Measurements from ENCODE around the gene TTC14.
"Not testable (repeated sequence)": the region's sequence is repeated elsewhere in the genome, so short reads cannot be mapped to it uniquely, and the experiment has no call there.

TTC14 gene

GRCh38 chr3:180601688-180602666, at the start of gene TTC14:
TSS of gene TTC14 (plus strand) at chr3:180602163. CDS start at chr3:180602262, 99 bp downstream.
- peak; percentile 96 for DNase-seq (ENCODE audit: low read depth)

GRCh38 chr3:180563406-180563805, 38.6 kb upstream of the TTC14 start:
- DNase-seq (ENCODE audit: low read depth), result no peak

DNA sequence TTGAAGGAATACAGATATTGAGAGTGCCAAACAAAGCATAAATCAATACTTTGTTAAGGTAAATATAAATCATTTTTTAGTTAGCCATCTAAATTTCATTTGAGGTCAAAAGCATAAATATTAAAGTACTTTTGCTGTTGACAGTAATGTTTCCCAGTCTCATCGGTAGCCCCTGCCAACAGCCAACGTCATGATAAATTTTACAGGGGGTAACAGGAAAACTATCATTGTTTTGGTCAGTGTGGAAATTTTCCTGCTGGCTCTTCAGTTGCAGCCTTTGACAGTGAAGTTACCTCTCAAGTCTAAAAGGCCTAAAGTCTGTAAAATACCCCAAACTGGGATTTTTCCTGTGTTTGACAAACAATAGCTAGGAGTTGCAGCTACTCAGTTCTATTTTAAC, 37.3 kb upstream of the TTC14 start:
- DNase-seq (ENCODE audit: low read depth), result no peak

GRCh38 chr3:180570238-180570637, 31.7 kb upstream of the TTC14 start:
- DNase-seq (ENCODE audit: low read depth), result no peak

- DNase-seq (ENCODE audit: low read depth), result no peak
Observed at GRCh38 chr3:180571831-180572598, 29.9 kb upstream of the TTC14 start.

DNA sequence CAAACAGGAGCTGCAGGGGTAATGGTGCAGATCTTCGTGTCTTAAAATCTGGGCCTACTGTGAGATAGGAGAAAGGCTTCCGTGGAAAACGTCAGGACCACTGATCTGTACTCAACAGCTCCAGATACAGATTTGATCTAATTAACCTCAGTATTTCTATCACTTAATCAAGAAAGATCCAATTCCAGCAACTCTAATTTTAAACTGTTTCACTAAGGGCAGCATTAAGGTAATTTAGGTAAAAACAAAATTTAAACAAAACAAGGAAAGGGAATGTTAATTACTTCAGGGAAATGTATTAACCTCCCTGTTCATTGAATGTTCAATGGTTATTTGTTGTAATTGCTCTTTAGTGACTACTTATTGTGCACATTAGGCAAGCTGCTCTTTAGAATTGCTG, 26.4 kb upstream of the TTC14 start:
- no peak for DNase-seq (ENCODE audit: low read depth)

- DNase-seq (ENCODE audit: low read depth), result no peak
Observed at GRCh38 chr3:180580934-180581333, 21.0 kb upstream of the TTC14 start.

DNA sequence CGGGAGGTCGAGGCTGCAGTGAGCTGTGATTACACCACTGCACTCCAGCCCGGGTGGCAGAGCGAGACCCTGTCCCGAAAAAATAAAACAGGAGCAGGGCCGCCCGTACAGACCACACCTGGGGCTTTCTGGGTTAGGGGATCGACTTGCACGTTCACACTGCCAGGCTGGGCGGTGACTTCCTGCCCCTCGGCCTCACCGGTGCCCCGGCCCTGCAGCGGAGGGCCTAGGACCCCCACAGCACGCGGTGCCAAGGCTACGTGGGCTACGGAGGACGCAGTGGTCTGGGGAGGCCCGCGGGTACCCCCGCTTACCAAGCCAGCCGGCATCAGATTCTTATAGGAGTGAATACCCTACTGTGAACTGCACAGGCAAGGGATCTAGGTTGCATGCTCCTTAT, 11.6 kb upstream of the TTC14 start:
- DNase-seq (ENCODE audit: low read depth), result no peak

DNA sequence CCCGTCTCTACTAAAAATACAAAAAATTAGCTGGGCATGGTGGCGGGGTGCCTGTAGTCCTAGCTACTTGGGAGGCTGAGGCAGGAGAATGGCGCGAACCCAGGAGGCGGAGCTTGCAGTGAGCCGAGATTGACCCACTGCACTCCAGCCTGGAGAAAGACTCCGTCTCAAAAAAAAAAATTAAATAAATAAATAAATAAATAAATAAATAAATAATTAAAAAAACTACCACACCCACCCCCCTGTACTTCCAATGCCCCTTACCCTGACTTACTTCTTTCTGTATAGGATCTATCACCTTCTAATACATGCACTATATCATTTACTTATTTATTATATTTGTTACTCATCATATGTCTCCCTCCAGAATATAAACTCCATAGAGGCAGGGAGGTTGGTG, 8.3 kb upstream of the TTC14 start:
- not testable (repeated sequence) for DNase-seq (ENCODE audit: low read depth)

DNA sequence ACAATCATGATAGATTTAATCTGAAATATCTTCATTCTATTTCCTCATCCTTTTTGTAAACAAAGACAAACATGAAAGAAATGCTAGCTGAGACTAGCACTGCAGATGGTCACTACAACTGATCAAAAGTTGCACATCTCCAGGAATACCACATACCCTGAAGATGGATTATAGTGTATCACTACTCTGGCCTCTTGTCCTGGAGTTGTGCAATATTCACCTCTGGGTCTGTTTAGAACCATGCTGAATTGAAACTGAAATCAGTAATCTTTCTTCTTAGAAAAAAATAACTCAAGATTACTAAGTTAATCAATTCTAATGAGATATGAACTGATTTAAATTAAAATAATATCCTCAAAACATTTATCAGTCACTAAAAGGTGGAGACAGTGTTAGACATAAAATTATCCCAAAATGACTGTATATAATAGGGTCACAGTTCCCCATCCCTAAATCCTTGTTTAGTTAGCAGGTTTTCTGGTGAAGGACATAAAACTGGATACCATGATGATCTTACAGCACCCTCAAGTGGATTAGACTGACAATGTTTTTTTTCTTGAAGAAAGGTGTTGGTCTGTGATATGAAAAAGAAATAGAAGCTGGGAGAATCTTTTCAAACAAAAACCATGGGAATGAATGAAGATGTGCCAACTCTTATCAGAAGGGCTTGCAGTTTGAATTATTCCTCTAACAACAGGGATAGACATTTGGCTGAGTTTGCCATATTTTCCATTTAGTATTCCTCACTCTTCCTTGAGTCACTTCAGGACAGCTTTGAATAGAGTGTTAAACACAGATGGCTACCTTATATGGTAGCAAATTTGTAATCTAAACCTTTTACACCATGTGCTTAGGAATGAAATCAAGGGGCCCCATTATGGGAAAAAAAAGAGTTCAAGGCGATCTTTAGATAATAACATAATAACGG, 7.1 kb upstream of the TTC14 start:
- peak; percentile 47 for DNase-seq (ENCODE audit: low read depth)

DNA sequence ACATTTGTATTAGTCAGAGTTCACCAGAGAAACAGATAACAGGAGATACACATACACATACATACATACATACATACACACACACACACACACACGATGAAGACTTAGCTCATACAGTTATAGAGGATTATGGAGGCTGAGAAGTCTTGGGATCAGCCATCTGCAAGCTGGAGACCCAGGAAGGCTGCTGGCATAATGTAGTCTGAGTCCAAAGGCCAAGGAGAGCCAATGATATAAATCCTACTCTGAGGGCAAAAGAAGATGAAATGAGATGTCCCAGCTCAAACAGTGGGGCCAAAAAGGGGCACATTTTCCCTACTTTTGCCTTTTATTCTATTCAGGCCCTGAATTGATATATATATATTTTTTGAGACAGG, 6.4 kb upstream of the TTC14 start:
- DNase-seq (ENCODE audit: low read depth), result no peak

GRCh38 chr3:180600473-180600872, 1.5 kb upstream of the TTC14 start:
- no peak for DNase-seq (ENCODE audit: low read depth)

GRCh38 chr3:180611006-180611405, 9.0 kb downstream of the TTC14 start:
- no peak for DNase-seq (ENCODE audit: low read depth)

DNA sequence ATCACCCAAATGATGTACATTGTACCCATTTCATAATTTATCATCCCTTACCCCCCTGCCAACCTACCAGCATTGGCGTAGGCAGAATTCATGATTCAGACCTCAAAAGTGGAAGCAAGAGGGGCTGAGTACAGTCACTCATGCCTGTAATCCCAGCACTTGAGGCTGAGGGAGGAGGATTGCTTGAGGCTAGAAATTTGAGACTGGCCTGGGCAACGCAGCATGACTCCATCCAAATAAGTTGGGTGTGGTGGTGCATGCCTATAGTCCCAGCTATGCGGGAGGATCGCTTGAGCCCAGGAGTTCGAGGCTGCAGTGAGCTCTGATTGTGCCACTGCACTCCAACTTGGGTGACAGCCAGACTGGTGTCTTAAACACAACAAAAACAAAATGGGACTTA, 10.4 kb downstream of the TTC14 start:
- DNase-seq (ENCODE audit: low read depth), result no peak

DNA sequence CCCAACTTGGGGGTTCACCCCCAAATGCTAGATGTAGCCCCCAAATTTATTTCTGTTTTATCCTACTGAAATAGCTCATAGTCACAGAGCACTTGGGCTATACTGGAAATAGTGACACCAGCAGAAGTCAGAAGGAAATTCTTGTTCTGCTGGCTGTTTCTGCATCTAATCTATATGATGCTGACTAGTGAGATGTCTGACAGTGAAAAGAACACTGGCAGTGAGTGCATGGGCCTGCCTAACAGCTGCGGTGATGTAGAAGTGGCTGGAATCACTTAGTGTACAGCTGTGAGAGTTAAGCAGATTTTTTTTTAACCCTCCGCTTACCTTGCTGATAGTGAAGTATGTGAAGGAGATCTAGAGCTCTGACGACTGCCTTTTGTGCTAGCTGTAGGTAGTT, 14.0 kb downstream of the TTC14 start:
- DNase-seq (ENCODE audit: low read depth), result no peak

DNA sequence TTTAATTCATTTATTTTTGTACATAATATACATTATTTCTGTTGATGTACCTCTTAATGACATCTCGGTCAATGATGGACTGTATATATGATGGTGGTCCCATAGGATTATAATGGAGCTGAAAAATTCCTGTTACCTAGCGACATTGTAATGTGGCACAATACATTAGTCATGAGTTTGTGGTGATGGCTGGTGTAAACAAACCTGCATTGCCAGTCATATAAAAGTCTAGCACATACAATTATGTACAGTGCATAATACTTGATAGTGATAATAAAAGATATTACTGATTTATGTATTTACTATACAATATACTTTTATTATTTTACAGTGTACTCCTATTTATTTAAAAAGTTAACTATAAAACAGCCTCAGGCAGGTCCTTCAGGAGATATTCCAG, 15.1 kb downstream of the TTC14 start:
- peak; percentile 42 for DNase-seq (ENCODE audit: low read depth)

DNA sequence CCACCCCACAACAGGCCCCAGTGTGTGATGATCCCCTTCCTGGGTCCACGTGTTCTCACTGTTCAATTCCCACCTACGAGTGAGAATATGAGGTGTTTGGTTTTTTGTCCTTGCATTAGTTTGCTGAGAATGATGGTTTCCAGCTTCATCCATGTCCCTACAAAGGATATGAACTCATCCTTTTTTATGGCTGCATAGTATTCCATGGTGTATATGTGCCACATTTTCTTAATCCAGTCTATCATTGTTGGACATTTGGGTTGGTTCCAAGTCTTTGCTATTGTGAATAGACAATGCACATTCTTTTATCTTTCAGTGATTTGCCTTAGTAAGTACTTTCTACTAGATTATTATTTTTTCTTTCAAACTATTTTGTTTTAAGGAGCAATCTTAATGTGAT, 16.6 kb downstream of the TTC14 start:
- DNase-seq (ENCODE audit: low read depth), result not testable (repeated sequence)

DNA sequence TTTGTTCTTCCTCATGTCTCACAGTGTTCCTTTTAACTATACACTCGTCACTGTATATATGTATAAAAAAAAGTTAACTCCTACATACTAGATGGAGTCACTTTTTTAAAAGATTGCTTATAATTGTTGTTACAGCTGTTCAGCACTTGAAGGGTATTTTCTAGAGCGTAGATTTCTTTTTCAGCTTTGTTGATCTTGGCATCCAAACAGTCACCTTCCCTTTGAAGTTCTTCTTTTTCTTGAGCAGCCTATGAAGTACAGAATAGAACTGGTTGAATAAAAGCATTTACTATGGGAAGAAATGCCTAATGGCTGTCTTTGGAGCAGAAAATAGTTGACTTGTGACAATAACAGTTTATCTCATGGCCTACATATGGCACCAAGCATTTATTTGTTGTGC, 17.8 kb downstream of the TTC14 start:
- DNase-seq (ENCODE audit: low read depth), result no peak

DNA sequence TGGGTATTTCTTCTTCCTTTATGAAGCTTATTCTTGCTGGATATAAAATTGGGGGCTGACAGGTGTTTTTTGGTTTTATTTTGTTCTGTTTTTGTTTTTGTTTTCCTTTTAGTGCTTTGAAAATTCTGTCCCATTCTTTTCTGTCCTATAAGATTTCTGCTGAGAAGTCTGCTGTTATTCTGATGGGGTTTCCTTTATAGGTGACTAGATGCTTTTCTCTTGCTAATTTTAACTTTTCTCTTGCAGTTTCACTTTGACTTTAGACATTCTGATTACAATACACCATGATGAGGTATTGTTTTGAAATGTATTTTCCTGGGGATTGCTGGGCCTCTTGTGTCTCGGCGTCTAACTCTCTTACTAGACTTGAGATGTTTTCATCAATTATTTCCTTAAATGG, 22.8 kb downstream of the TTC14 start:
- no peak for DNase-seq (ENCODE audit: low read depth)

GRCh38 chr3:180626844-180627243, 24.9 kb downstream of the TTC14 start:
- DNase-seq (ENCODE audit: low read depth), result no peak

- DNase-seq (ENCODE audit: low read depth), result no peak
Observed at GRCh38 chr3:180630371-180630770, 28.4 kb downstream of the TTC14 start.

GRCh38 chr3:180631317-180631716, 29.4 kb downstream of the TTC14 start:
- DNase-seq (ENCODE audit: low read depth), result no peak
